ENCODE data around the gene ACP2. TPM values are rescaled to one million over a fixed set of nuclear protein-coding genes. Genes with fewer than 3 reads are reported as not detected.

ACP2 gene
- total and polyA plus RNA-seq, 9 of the 15 experiments (the other 6 are each of a cell fraction or from before 2014, with no cell fraction given), result 1.9 to 20.0 (median 11.6) TPM

GRCh38 chr11:47276923-47277322 lies 28.3 kb upstream of the ACP2 start (continued):
- no peak for TF ChIP-seq U2AF1 (optimal IDR thresholded peaks at IDR 0.05; ENCODE audit: low read depth, low read length)
- TF ChIP-seq POLR3G (IDR thresholded peaks at IDR 0.05; ENCODE audit: extremely low read depth, insufficient read length, insufficient replicate concordance), result no peak
- 0 out of 2 replicates have a peak, but pooled peaks have one; percentile 16 for TF ChIP-seq ZNF197 (CRISPR knock-in tag; IDR thresholded peaks at IDR 0.05; ENCODE audit: low read depth)
- TF ChIP-seq POLR2B (IDR thresholded peaks at IDR 0.05; ENCODE audit: low read depth, partially characterized antibody), result no peak
- TF ChIP-seq ZNF318 (IDR thresholded peaks at IDR 0.05; ENCODE audit: borderline replicate concordance in 1 of 2, low read depth in 1 of 2), result no peak
- TF ChIP-seq ZNF274 (IDR thresholded peaks at IDR 0.05; ENCODE audit: borderline replicate concordance, low read depth, low read length), result no peak
- TF ChIP-seq TCFL5 (CRISPR knock-in tag; conservative IDR thresholded peaks at IDR 0.05), result no peak
- TF ChIP-seq HES1 (IDR thresholded peaks at IDR 0.05; ENCODE audit: low read depth), result 0 out of 2 replicates have a peak, but pooled peaks have one; percentile 40
- TF ChIP-seq GABPA (tag; conservative IDR thresholded peaks at IDR 0.05; ENCODE audit: low read depth), result no peak
- TF ChIP-seq PHB (CRISPR knock-in tag; IDR thresholded peaks at IDR 0.05), result no peak
- peak; percentile 55; the same call in 1 of the 2 replicates for TF ChIP-seq ESRRA (IDR thresholded peaks at IDR 0.05; ENCODE audit: borderline replicate concordance, low read depth)
- no peak for TF ChIP-seq ZNF146 (CRISPR knock-in tag; IDR thresholded peaks at IDR 0.05; ENCODE audit: unreplicated experiment)
- peak; percentile 45; the same call in 1 of the 2 replicates for TF ChIP-seq MTA2 (IDR thresholded peaks at IDR 0.05; ENCODE audit: low read depth)
- TF ChIP-seq JUN (IDR thresholded peaks at IDR 0.05; ENCODE audit: borderline replicate concordance, low read depth, low read length), result 0 out of 2 replicates have a peak, but pooled peaks have one; percentile 14
- no peak for TF ChIP-seq JUN (CRISPR knock-in tag; IDR thresholded peaks at IDR 0.05; ENCODE audit: borderline replicate concordance)
- TF ChIP-seq CEBPB (tag; IDR thresholded peaks at IDR 0.05), result peak; percentile 94
- TF ChIP-seq TEAD4 (IDR thresholded peaks at IDR 0.05; ENCODE audit: low read length), result peak; percentile 89
- no peak for TF ChIP-seq TEAD4 (CRISPR knock-in tag; IDR thresholded peaks at IDR 0.05; ENCODE audit: borderline replicate concordance)
- peak; percentile 26; the same call in 1 of the 2 replicates for TF ChIP-seq NCOR1 (IDR thresholded peaks at IDR 0.05)
- TF ChIP-seq RCOR1 (IDR thresholded peaks at IDR 0.05; ENCODE audit: borderline replicate concordance in 1 of 2, low read depth in 2 of 2, low read length in 2 of 2), result peak in 1 of 2 experiments; percentile 83; a peak in 2 of 4 replicates
- no peak for TF ChIP-seq HMGN3 (IDR thresholded peaks at IDR 0.05; ENCODE audit: borderline replicate concordance, extremely low read depth, insufficient read length, low read depth, low read length)

All from K562 (cell line).